AG04450 (cell line): ENCODE results near the gene TAS2R9. TPM values are rescaled to one million over a fixed set of nuclear protein-coding genes. Genes with fewer than 3 reads are reported as not detected.
"Not testable (repeated sequence)": the region's sequence is repeated elsewhere in the genome, so short reads cannot be mapped to it uniquely, and the experiment has no call there.

Experiments
- CTCF ChIA-PET: fragments of 300-600, 350-600 bp; formaldehyde crosslinking; extraction: SDS; loops from one replicate; lab custom pipeline; 2022; ENCODE audit warnings: antibody characterized with exemption, inconsistent platforms; lab: Charles Lee
- POLR2A ChIA-PET: fragments of 350-600 bp; formaldehyde crosslinking; extraction: SDS; loops from one replicate; lab custom pipeline; 2021; ENCODE audit warnings: antibody characterized with exemption, inconsistent platforms; lab: Yijun Ruan, JAX
- DNase-seq: peaks from one replicate; pipeline ENCODE4 v3.0.0-alpha.2; 2011; ENCODE audit warnings: low read depth, low spot score
- H3K27ac ChIP-seq: one replicate; pipeline ENCODE4 v1.5.1; 2012; ENCODE audit warnings: low read depth, low read length, control low read depth
- H3K27me3 ChIP-seq: one replicate; pipeline ENCODE4 v1.6.0; 2012; ENCODE audit warnings: low read length; ENCODE audit not compliant: control insufficient read depth, insufficient read depth
- H3K4me3 ChIP-seq: 2 replicates; pipeline ENCODE4 v1.5.1; 2011; ENCODE audit warnings: mild to moderate bottlenecking, low read depth, low read length, control low read depth
- H3K9me3 ChIP-seq: 2 replicates; pipeline ENCODE4 v1.5.1; 2012; ENCODE audit warnings: low read length; ENCODE audit not compliant: control insufficient read depth, insufficient read depth
- polyA plus RNA-seq: library from polyadenylated mRNA; depleted of rRNA; stranded (reverse); fragments of >200 nt; gene quantifications from 2 replicates; pipeline ENCODE4 v1.2.3, GENCODE V29; 2011
- TF ChIP-seq, protein P1 (sequence below): IDR thresholded peaks from 2 replicates; pipeline ENCODE4 v1.5.1; 2011; ENCODE audit warnings: low read depth, low read length, control low read depth, inconsistent platforms

TAS2R9 gene
- polyA plus RNA-seq, 1 experiment: not detected

DNA sequence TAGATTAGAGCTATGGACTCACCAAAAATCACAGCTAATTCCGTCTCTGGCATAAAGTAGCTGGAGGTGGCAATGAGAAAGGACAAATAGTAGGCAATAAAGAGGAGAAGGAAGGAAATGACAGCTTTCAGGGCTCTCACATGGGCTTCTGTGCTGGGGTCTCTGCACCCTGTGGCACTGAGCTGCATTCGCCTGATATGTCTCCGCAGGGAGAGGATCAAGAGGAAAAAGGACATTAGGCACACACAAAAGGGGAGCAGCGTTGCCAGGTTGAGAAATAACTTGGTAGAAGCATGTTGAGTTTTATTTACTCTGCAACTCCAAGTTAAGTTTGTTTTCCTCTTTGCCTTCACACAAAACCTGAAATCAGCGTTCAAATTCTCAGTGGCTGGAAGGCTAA is 8.2 kb downstream of the TAS2R9 start:
- DNase-seq: no peak
- TF ChIP-seq, protein P1, sequence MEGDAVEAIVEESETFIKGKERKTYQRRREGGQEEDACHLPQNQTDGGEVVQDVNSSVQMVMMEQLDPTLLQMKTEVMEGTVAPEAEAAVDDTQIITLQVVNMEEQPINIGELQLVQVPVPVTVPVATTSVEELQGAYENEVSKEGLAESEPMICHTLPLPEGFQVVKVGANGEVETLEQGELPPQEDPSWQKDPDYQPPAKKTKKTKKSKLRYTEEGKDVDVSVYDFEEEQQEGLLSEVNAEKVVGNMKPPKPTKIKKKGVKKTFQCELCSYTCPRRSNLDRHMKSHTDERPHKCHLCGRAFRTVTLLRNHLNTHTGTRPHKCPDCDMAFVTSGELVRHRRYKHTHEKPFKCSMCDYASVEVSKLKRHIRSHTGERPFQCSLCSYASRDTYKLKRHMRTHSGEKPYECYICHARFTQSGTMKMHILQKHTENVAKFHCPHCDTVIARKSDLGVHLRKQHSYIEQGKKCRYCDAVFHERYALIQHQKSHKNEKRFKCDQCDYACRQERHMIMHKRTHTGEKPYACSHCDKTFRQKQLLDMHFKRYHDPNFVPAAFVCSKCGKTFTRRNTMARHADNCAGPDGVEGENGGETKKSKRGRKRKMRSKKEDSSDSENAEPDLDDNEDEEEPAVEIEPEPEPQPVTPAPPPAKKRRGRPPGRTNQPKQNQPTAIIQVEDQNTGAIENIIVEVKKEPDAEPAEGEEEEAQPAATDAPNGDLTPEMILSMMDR: no peak
- Histone ChIP-seq H3K27ac (no peak overlapping the region), H3K27me3 (no peaks in the 10 kb centered on the region), H3K9me3 (no peaks in the 10 kb centered on the region), H3K4me3 (no peak overlapping the region)
- ChIA-PET POLR2A (no interaction called here), CTCF (no interaction called here)

DNA sequence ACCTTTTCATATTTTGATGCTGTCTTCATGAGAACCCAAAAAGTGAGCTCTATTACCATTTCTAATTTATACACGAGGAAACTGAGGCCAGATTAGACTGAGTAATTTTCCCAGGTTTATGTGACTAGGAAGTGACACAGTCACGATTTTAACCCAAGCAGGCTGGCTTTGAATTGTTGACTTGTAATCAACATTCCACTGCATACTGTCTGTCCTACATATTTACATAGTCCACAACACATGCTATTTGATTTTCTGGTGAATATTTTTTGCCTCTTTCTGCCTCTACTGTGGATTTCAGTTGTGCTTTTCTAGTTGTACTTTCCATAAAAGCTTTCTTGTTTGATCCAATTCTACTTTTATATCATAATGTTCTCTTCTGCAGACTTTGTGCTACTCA is 15.7 kb downstream of the TAS2R9 start:
- DNase-seq: no peak
- Histone ChIP-seq H3K27ac (no peak overlapping the region), H3K4me3 (no peak overlapping the region), H3K27me3 (no peaks in the 10 kb centered on the region), H3K9me3 (no peaks in the 10 kb centered on the region)
- ChIA-PET POLR2A (no interaction called here), CTCF (no interaction called here)
- TF ChIP-seq, protein P1: no peak

DNA sequence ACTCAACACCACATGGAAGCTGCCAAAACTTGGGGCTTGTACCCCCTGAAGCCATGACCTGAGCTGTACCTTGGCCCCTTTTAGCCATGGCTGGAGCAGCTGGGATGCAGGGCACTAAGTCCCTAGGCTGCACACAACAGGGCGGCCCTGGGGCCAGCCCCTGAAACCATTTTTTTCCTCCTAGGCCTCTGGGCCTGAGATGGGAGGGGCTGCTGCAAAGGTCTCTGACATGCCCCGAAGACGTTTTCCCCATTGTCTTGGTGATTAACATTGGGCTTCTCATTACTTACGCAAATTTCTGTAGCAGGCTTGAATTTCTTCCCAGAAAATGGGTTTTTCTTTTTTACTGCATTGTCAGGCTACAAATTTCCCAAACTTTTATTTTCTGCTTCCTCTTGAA is 18.2 kb downstream of the TAS2R9 start:
- H3K4me3 ChIP-seq, CTCF ChIA-PET, H3K9me3 ChIP-seq, H3K27ac ChIP-seq, DNase-seq, POLR2A ChIA-PET, H3K27me3 ChIP-seq: not testable (repeated sequence)

DNA sequence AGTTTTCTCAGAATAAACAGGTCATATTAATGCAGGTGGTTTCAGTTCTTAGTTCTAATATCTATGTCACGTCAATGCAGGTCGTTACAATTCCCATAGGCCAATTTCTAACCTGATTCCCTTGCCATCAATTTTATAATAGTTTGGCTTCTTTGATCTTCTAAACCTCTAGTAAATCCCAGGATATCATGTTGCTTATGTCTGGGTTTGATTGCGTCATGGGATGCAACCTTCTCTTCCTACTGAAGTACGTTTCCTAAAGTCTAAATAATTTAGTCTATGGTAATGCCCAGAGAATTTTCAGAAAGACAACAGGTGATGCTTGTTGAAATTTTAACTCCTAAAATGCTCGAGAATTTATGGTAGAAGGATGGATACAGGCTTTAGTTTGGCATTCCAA is 26.7 kb downstream of the TAS2R9 start:
- no peak for DNase-seq
- Histone ChIP-seq H3K27me3 (no peaks in the 10 kb centered on the region), H3K4me3 (no peak overlapping the region), H3K27ac (no peak overlapping the region), H3K9me3 (no peaks in the 10 kb centered on the region)
- TF ChIP-seq, protein P1: no peak
- ChIA-PET CTCF (interaction anchor here (1.1 kb wide), 1 partner anchor 416 kb away, joined by 6 read pairs; no protein-coding TSS in a partner anchor), POLR2A (no interaction called here)

DNA sequence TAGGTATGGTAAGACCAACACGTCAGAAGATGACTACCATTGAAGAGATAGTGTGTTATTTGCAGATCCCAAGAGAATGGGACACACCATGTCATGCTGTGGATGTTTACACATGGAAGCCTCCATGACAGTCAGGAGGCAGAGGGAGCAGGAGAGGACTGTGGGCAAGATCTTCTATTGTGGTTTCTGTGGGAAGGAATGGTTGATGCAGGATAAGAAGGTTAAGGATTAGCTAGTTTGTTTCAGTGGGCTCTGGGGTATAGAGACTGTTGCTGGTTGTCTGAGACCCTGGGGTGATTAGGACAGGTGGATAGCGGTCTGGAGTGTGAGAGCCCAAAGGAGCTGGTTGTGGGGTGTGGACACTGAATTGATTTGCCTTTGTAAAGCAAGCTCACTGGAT is 30.9 kb downstream of the TAS2R9 start:
- no peaks in the 10 kb centered on the region for H3K27me3 ChIP-seq
- no peak for DNase-seq
- ChIA-PET CTCF (interaction anchor here (0.8 to 2.4 kb wide), 4 partner anchors 8 to 707 kb away, joined by 4 to 8 read pairs (median 6); no protein-coding TSS in a partner anchor), POLR2A (no interaction called here)
- no peak overlapping the region for H3K4me3 ChIP-seq
- no peaks in the 10 kb centered on the region for H3K9me3 ChIP-seq
- H3K27ac ChIP-seq: no peak overlapping the region
- TF ChIP-seq, protein P1: no peak
